GM23338 (cell line): ENCODE data around the gene KRT74. TPM values are rescaled to one million over a fixed set of nuclear protein-coding genes. Genes with fewer than 3 reads are reported as not detected.

Source experiments
- ATAC-seq: fragments of 200-7000 bp; cut with Tn5 transposase; 3 replicates; pipeline ENCODE4 v1.9.1; 2020
- DNase-seq: peaks from one replicate; pipeline ENCODE4 v3.0.0-alpha.2; 2015; ENCODE audit warnings: low spot score
- H2AFZ ChIP-seq: fragments of 200-600 bp; sonication (generic); 2 replicates; pipeline ENCODE4 v1.8.0; 2016; ENCODE audit warnings: antibody characterized with exemption, mild to moderate bottlenecking, moderate library complexity
- H3F3A ChIP-seq: fragments of 200-600 bp; sonication (generic); replicated peaks from 2 replicates; pipeline ENCODE4 v1.8.0; 2017; ENCODE audit warnings: antibody characterized with exemption, mixed run types, low read depth
- H3K27ac ChIP-seq: fragments of 200-600 bp; sonication (generic); 2 replicates; pipeline ENCODE4 v1.6.1; 2016; ENCODE audit warnings: low read depth
- H3K27me3 ChIP-seq: fragments of 200-600 bp; sonication (generic); 2 replicates; pipeline ENCODE4 v1.8.0; 2016; ENCODE audit warnings: mild to moderate bottlenecking, mixed run types, moderate library complexity; ENCODE audit not compliant: insufficient read depth
- H3K36me3 ChIP-seq: fragments of 200-600 bp; sonication (generic); 2 replicates; pipeline ENCODE4 v1.8.0; 2016; ENCODE audit warnings: mild to moderate bottlenecking; ENCODE audit not compliant: insufficient read depth
- H3K4me1 ChIP-seq: fragments of 200-600 bp; sonication (generic); 2 replicates; pipeline ENCODE4 v1.8.0; 2016; ENCODE audit warnings: mild to moderate bottlenecking, moderate library complexity; ENCODE audit not compliant: insufficient read depth
- H3K4me2 ChIP-seq: fragments of 200-600 bp; sonication (generic); 2 replicates; pipeline ENCODE4 v1.7.1; 2017; ENCODE audit warnings: mixed run types
- H3K4me3 ChIP-seq: fragments of 200-600 bp; sonication (generic); 2 replicates; pipeline ENCODE4 v1.6.1; 2016; ENCODE audit warnings: mixed run types
- H3K79me2 ChIP-seq: fragments of 200-600 bp; sonication (generic); replicated peaks from 2 replicates; pipeline ENCODE4 v1.8.0; 2017; ENCODE audit warnings: mild to moderate bottlenecking; ENCODE audit not compliant: insufficient read depth
- H3K9me2 ChIP-seq: fragments of 200-600 bp; sonication (generic); 2 replicates; pipeline ENCODE4 v1.8.0; 2017; ENCODE audit not compliant: insufficient read depth
- H4K20me1 ChIP-seq: fragments of 200-600 bp; sonication (generic); replicated peaks from 2 replicates; pipeline ENCODE4 v1.8.0; 2017; ENCODE audit warnings: mild to moderate bottlenecking; ENCODE audit not compliant: insufficient read depth
- H3K27ac Mint-ChIP-seq: 2 replicates; pipeline ENCODE4 v1.8.0; 2020; ENCODE audit warnings: inconsistent platforms, mild to moderate bottlenecking, moderate library complexity, mixed read lengths
- H3K27me3 Mint-ChIP-seq: 3 replicates; pipeline ENCODE4 v1.8.0; 2022; ENCODE audit warnings: low read depth, mild to moderate bottlenecking, moderate library complexity, mixed read lengths, inconsistent platforms; ENCODE audit not compliant: insufficient read depth, poor library complexity
- H3K36me3 Mint-ChIP-seq: 3 replicates; pipeline ENCODE4 v1.8.0; 2021; ENCODE audit warnings: low read depth, mild to moderate bottlenecking, inconsistent platforms, moderate library complexity, mixed read lengths
- H3K4me1 Mint-ChIP-seq: 3 replicates; pipeline ENCODE4 v1.8.0; 2020; ENCODE audit warnings: mild to moderate bottlenecking, inconsistent platforms, mixed read lengths
- H3K4me3 Mint-ChIP-seq: 3 replicates; pipeline ENCODE4 v1.8.0; 2021; ENCODE audit warnings: moderate library complexity, mild to moderate bottlenecking, inconsistent platforms, mixed read lengths
- H3K9me3 Mint-ChIP-seq: 3 replicates; pipeline ENCODE4 v1.8.0; 2020; ENCODE audit warnings: moderate library complexity, mild to moderate bottlenecking, inconsistent platforms, mixed read lengths
- CREB1 ChIP-seq: fragments of 250-450 bp; sonication (Bioruptor Pico); IDR thresholded peaks from 2 replicates; pipeline ENCODE4 v1.5.0; 2020; ENCODE audit warnings: low read depth, mild to moderate bottlenecking, moderate library complexity
- CTCF ChIP-seq, 2 experiments: fragments of 200-600 bp in 1 of 2; sonication (generic) in 1 of 2; conservative IDR thresholded peaks; 2 replicates each; pipeline versions ENCODE4 v1.5.1 to v1.6.1; 2016 to 2017; ENCODE audit warnings: antibody characterized with exemption in 2 of 2, low read depth in 2 of 2, mild to moderate bottlenecking in 2 of 2, moderate library complexity in 1 of 2
- ETS1 ChIP-seq: IDR thresholded peaks from 2 replicates; pipeline ENCODE4 v1.6.1; 2016; ENCODE audit warnings: antibody characterized with exemption
- EZH2 ChIP-seq: fragments of 200-600 bp; sonication (generic); IDR thresholded peaks from one replicate; pipeline ENCODE4 v1.8.0; 2017; ENCODE audit warnings: antibody characterized with exemption, mild to moderate bottlenecking, low read depth; ENCODE audit not compliant: unreplicated experiment
- EZH2phosphoT487 ChIP-seq: fragments of 200-600 bp; sonication (generic); IDR thresholded peaks from one replicate; pipeline ENCODE4 v1.8.1; 2018; ENCODE audit warnings: antibody characterized with exemption; ENCODE audit not compliant: unreplicated experiment
- JUNB ChIP-seq: IDR thresholded peaks from one replicate; pipeline ENCODE4 v1.6.1; 2016; ENCODE audit warnings: antibody characterized with exemption; ENCODE audit not compliant: unreplicated experiment
- NANOG ChIP-seq: IDR thresholded peaks from 2 replicates; pipeline ENCODE4 v1.6.1; 2016; ENCODE audit warnings: antibody characterized with exemption, borderline replicate concordance
- POLR2AphosphoS5 ChIP-seq: IDR thresholded peaks from 2 replicates; pipeline ENCODE4 v1.6.1; 2016; ENCODE audit warnings: antibody characterized with exemption, low read depth
- REST ChIP-seq: IDR thresholded peaks from one replicate; pipeline ENCODE4 v1.6.1; 2018; ENCODE audit warnings: antibody characterized with exemption; ENCODE audit not compliant: unreplicated experiment
- STAT1 ChIP-seq: IDR thresholded peaks from one replicate; pipeline ENCODE4 v1.6.1; 2016; ENCODE audit warnings: antibody characterized with exemption; ENCODE audit not compliant: unreplicated experiment
- ZNF114 ChIP-seq: fragments of 250-450 bp; sonication (Bioruptor Pico); IDR thresholded peaks from 2 replicates; pipeline ENCODE4 v1.5.0; 2020; ENCODE audit warnings: mild to moderate bottlenecking, moderate library complexity
- ZNF331 ChIP-seq: fragments of 250-450 bp; sonication (Bioruptor Pico); IDR thresholded peaks from 2 replicates; pipeline ENCODE4 v1.5.0; 2020; ENCODE audit warnings: low read depth, mild to moderate bottlenecking, moderate library complexity
- ZNF462 ChIP-seq: fragments of 250-450 bp; sonication (Bioruptor Pico); IDR thresholded peaks from 2 replicates; pipeline ENCODE4 v1.5.0; 2020; ENCODE audit warnings: mild to moderate bottlenecking, moderate library complexity
- polyA plus RNA-seq: library from polyadenylated mRNA; unstranded; fragments of >200 nt; fragmentation: Nextera tagmentation; extraction: Ambion mirVana; gene quantifications from 2 replicates; pipeline ENCODE4 v1.2.1, GENCODE V29; 2016
- total RNA-seq: library from RNA; depleted of rRNA; stranded (reverse); fragments of >200 nt; shearing (Covaris generic); gene quantifications from 2 replicates; pipeline ENCODE4 v1.2.3, GENCODE V29; 2014

KRT74 gene
- total and polyA plus RNA-seq, 2 experiments from 2014 or later: not detected

GRCh38 chr12:52517005-52517835, 56.4 kb downstream of the KRT74 start:
- Histone ChIP-seq H2AFZ (no peak overlapping the region), H3K4me3 (no peak overlapping the region), H3K27me3 (no peaks in the 10 kb centered on the region), H3K9me2 (0 out of 2 replicates have a peak, but pooled peaks cover 3% of the 10 kb centered on the region), H3K27ac (no peak overlapping the region), H3F3A (no peaks in the 10 kb centered on the region), H4K20me1 (no peaks in the 10 kb centered on the region), H3K36me3 (no peaks in the 10 kb centered on the region), H3K4me1 (no peaks in the 10 kb centered on the region), H3K4me2 (no peak overlapping the region), H3K79me2 (no peaks in the 10 kb centered on the region)
- ATAC-seq (no peak), DNase-seq (no peak)
- TF ChIP-seq STAT1: no peak
- TF ChIP-seq EZH2: no peak
- TF ChIP-seq ETS1: no peak
- no peak for TF ChIP-seq CREB1 (CRISPR knock-in tag)
- no peak for TF ChIP-seq ZNF114
- no peak for TF ChIP-seq REST
- no peak for TF ChIP-seq EZH2phosphoT487
- no peak for TF ChIP-seq ZNF462 (CRISPR knock-in tag)
- TF ChIP-seq NANOG: no peak
- TF ChIP-seq ZNF331 (CRISPR knock-in tag): no peak
- TF ChIP-seq POLR2AphosphoS5: no peak
- TF ChIP-seq JUNB: no peak
- no peak for TF ChIP-seq CTCF (conservative IDR thresholded peaks at IDR 0.05; ENCODE audit: low read depth in 2 of 2)
- Mint-ChIP-seq H3K9me3 (no peaks in the 10 kb centered on the region), H3K4me1 (peaks cover 15% of the 10 kb centered on the region; the same call in 1 of the 3 replicates), H3K27ac (no peak overlapping the region), H3K36me3 (no peaks in the 10 kb centered on the region), H3K27me3 (peaks cover 12% of the 10 kb centered on the region), H3K4me3 (no peak overlapping the region)
